HepG2 (cell line): ENCODE results near the gene MAJIN. TPM values are rescaled to one million over a fixed set of nuclear protein-coding genes. Genes with fewer than 3 reads are reported as not detected.

Experiments
- ATAC-seq: fragments of 200-7000 bp; cut with Tn5 transposase; 3 replicates; pipeline ENCODE4 v1.9.1; 2020; ENCODE audit warnings: mild to moderate bottlenecking, moderate library complexity
- BruUV-seq: library from RNA; stranded (reverse); fragments of 400-500 nt; replicated peaks from 2 replicates; lab custom pipeline; 2021; lab: Mats Ljungman, UMichigan
- CTCF ChIA-PET: fragments of 300-600 bp; formaldehyde crosslinking; extraction: SDS; loops from one replicate; lab custom pipeline; 2021; ENCODE audit warnings: low total read pairs, inconsistent platforms, low intra/inter-chr PET ratio; lab: Yijun Ruan, JAX
- POLR2A ChIA-PET: fragments of 350-600 bp; sonication (Branson Sonifier 250); formaldehyde crosslinking; loops from one replicate; lab custom pipeline; 2020; ENCODE audit warnings: antibody characterized with exemption, inconsistent platforms; lab: Yijun Ruan, JAX
- DNase-seq: peaks from one replicate; pipeline ENCODE4 v3.0.0-alpha.2; 2015; ENCODE audit warnings: low spot score
- FAIRE-seq: peaks from 3 replicates; lab custom pipeline; 2011; peaks lifted over from hg19 to GRCh38; lab: Jason Lieb, UNC
- H2AFZ ChIP-seq: one replicate; pipeline ENCODE4 v1.6.1; 2011; ENCODE audit warnings: low read length, inconsistent platforms
- H3K27ac ChIP-seq: fragments of 300-600 bp; 3 replicates; pipeline ENCODE4 v1.8.0; 2011; ENCODE audit warnings: mixed run types, mild to moderate bottlenecking, mixed read lengths, low read length, inconsistent platforms; ENCODE audit not compliant: insufficient read depth; ENCODE audit errors: extremely low read length
- H3K27me3 ChIP-seq, 2 experiments: fragments of 200-600 bp in 1 of 2; 2 replicates in 1 of 2; 3 replicates in 1 of 2; pipeline versions ENCODE4 v1.6.0 to v1.8.0; 2011; ENCODE audit warnings: low read length in 2 of 2, mild to moderate bottlenecking in 2 of 2, moderate library complexity in 2 of 2, inconsistent platforms in 1 of 2; ENCODE audit not compliant: insufficient read depth in 2 of 2, control insufficient read depth in 1 of 2
- H3K36me3 ChIP-seq, 2 experiments: fragments of 200-600 bp in 1 of 2; replicated peaks in 1 of 2; 2 replicates in 1 of 2; 3 replicates in 1 of 2; pipeline versions ENCODE4 v1.5.1 to v1.8.0; 2011; ENCODE audit warnings: low read length in 2 of 2, inconsistent platforms in 1 of 2; ENCODE audit not compliant: insufficient read depth in 2 of 2, control insufficient read depth in 1 of 2
- H3K4me1 ChIP-seq: 2 replicates; pipeline ENCODE4 v1.5.1; 2012; ENCODE audit warnings: low read length, inconsistent platforms; ENCODE audit not compliant: insufficient read depth
- H3K4me2 ChIP-seq: 2 replicates; pipeline ENCODE4 v1.6.0; 2011; ENCODE audit warnings: low read depth, low read length, inconsistent platforms
- H3K4me3 ChIP-seq, 3 experiments: fragments of 200-600 bp in 1 of 3; sonication (generic), shearing (Covaris generic) in 1 of 3; replicated peaks in 1 of 3; 2 replicates each; pipeline ENCODE4 v1.5.1; 2011 to 2016; ENCODE audit warnings: low read length in 3 of 3, inconsistent platforms in 2 of 3, low read depth in 2 of 3, mild to moderate bottlenecking in 2 of 3, control low read depth in 1 of 3, mixed read lengths in 1 of 3; ENCODE audit not compliant: insufficient read depth in 1 of 3
- H3K79me2 ChIP-seq: one replicate; pipeline ENCODE4 v1.6.1; 2011; ENCODE audit warnings: low read length, inconsistent platforms; ENCODE audit not compliant: insufficient read depth
- H3K9ac ChIP-seq: 2 replicates; pipeline ENCODE4 v1.6.0; 2011; ENCODE audit warnings: mild to moderate bottlenecking, low read depth, low read length, inconsistent platforms; ENCODE audit not compliant: insufficient read depth
- H3K9me3 ChIP-seq: 2 replicates; pipeline ENCODE4 v1.5.1; 2012; ENCODE audit warnings: mild to moderate bottlenecking, low read length
- H4K20me1 ChIP-seq: 2 replicates; pipeline ENCODE4 v1.6.0; 2011; ENCODE audit warnings: inconsistent platforms, mild to moderate bottlenecking, low read length, moderate library complexity; ENCODE audit not compliant: insufficient read depth
- AGO1 ChIP-seq: fragments of 200-400 bp; formaldehyde crosslinking; IDR thresholded peaks from 2 replicates; pipeline ENCODE4 v1.6.1; 2017; ENCODE audit warnings: mild to moderate bottlenecking, low read depth, low read length, moderate library complexity; ENCODE audit not compliant: poor library complexity, severe bottlenecking
- ATF5 ChIP-seq: sonication (generic); formaldehyde crosslinking; IDR thresholded peaks from 2 replicates; pipeline ENCODE4 v1.4.0; 2020; ENCODE audit warnings: mild to moderate bottlenecking, low read depth, missing genetic modification reagents
- CAMTA2 ChIP-seq: sonication (generic); formaldehyde crosslinking; IDR thresholded peaks from 2 replicates; pipeline ENCODE4 v1.4.0; 2020; ENCODE audit warnings: mild to moderate bottlenecking, missing genetic modification reagents, borderline replicate concordance
- FOSL2 ChIP-seq: sonication (generic); formaldehyde crosslinking; IDR thresholded peaks from 2 replicates; pipeline ENCODE4 v1.4.0; 2020; ENCODE audit warnings: missing genetic modification reagents
- HMG20B ChIP-seq: conservative IDR thresholded peaks from 2 replicates; pipeline ENCODE4 v1.6.1; 2016; ENCODE audit warnings: missing genetic modification reagents, missing compliant biosample characterization
- KDM4B ChIP-seq: sonication (generic); formaldehyde crosslinking; IDR thresholded peaks from 2 replicates; pipeline ENCODE4 v1.4.0; 2020; ENCODE audit warnings: missing genetic modification reagents
- PLSCR1 ChIP-seq: sonication (generic); formaldehyde crosslinking; IDR thresholded peaks from 2 replicates; pipeline ENCODE4 v1.5.0; 2020; ENCODE audit warnings: missing genetic modification reagents, mild to moderate bottlenecking, borderline replicate concordance
- RBM22 ChIP-seq: fragments of 200-400 bp; formaldehyde crosslinking; optimal IDR thresholded peaks from 2 replicates; pipeline ENCODE3; 2017; ENCODE audit warnings: mild to moderate bottlenecking, low read length, moderate library complexity
- SMYD3 ChIP-seq: sonication (generic); formaldehyde crosslinking; IDR thresholded peaks from 2 replicates; pipeline ENCODE4 v1.8.1; 2023; ENCODE audit warnings: mild to moderate bottlenecking, missing genetic modification reagents
- SNRNP70 ChIP-seq: fragments of 200-400 bp; formaldehyde crosslinking; IDR thresholded peaks from 2 replicates; pipeline ENCODE4 v1.6.1; 2017; ENCODE audit warnings: mild to moderate bottlenecking, low read depth, low read length, moderate library complexity
- SP5 ChIP-seq: IDR thresholded peaks from 2 replicates; pipeline ENCODE4 v1.6.1; 2016; ENCODE audit warnings: low read depth, borderline replicate concordance
- SPEN ChIP-seq: sonication (generic); formaldehyde crosslinking; IDR thresholded peaks from 2 replicates; pipeline ENCODE4 v1.5.1; 2020; ENCODE audit warnings: low read depth, mild to moderate bottlenecking, missing genetic modification reagents
- ZNF101 ChIP-seq: sonication (generic); formaldehyde crosslinking; IDR thresholded peaks from 2 replicates; pipeline ENCODE4 v1.4.0; 2020; ENCODE audit warnings: mild to moderate bottlenecking, low read depth, missing genetic modification reagents, borderline replicate concordance
- ZNF292 ChIP-seq: sonication (generic); formaldehyde crosslinking; IDR thresholded peaks from 2 replicates; pipeline ENCODE4 v1.8.1; 2022; ENCODE audit warnings: mild to moderate bottlenecking, low read depth, missing genetic modification reagents, borderline replicate concordance
- ZNF326 ChIP-seq: sonication (generic); formaldehyde crosslinking; IDR thresholded peaks from 2 replicates; pipeline ENCODE4 v1.4.0; 2020; ENCODE audit warnings: missing genetic modification reagents, borderline replicate concordance
- ZNF329 ChIP-seq: sonication (generic); formaldehyde crosslinking; IDR thresholded peaks from 2 replicates; pipeline ENCODE4 v1.9.0; 2021; ENCODE audit warnings: low read depth, mild to moderate bottlenecking, missing genetic modification reagents
- ZNF678 ChIP-seq: sonication (generic); formaldehyde crosslinking; IDR thresholded peaks from 2 replicates; pipeline ENCODE4 v1.4.0; 2020; ENCODE audit warnings: mild to moderate bottlenecking, missing genetic modification reagents
- WGBS: methylation state at CpG from one replicate; pipeline ENCODE4 v1.1.6; 2017; ENCODE audit warnings: low lambda C conversion rate; 5-methylcytosine and 5-hydroxymethylcytosine counted together
- in situ Hi-C: cut with HindIII; loops from 2 replicates; pipeline ENCODE4 v1.10.0; 2017; ENCODE audit warnings: low pct_unique_long_range_greater_than_20kb; ENCODE audit not compliant: extremely low pct_ligation_motif_present
- intact Hi-C: fragments of 100-400 bp; cut with micrococcal nuclease; formaldehyde crosslinking; loops from one replicate; pipeline ENCODE4 v1.10.0; 2022; ENCODE audit not compliant: unreplicated experiment
- polyA plus RNA-seq, 8 experiments: library from polyadenylated mRNA; depleted of rRNA in 3 of 8; stranded (reverse) in 7 of 8; unstranded in 1 of 8; fragments of >200 nt; fragmentation: Illumina TruSeq in 4 of 8; extraction: Trizol in 4 of 8; gene quantifications; 2 replicates each; pipeline versions ENCODE4 v1.2.1 to v1.2.3, GENCODE V29; 2011 to 2016; ENCODE audit warnings: low read depth in 4 of 8, missing spikeins in 1 of 8, mixed read lengths in 1 of 8; ENCODE audit not compliant: insufficient read depth in 1 of 8
- total RNA-seq, 5 experiments: library from RNA; depleted of rRNA; stranded (reverse); fragments of >200 nt; fragmentation: Illumina TruSeq; extraction: Trizol; gene quantifications; 2 replicates each; pipeline ENCODE4 v1.2.3, GENCODE V29; 2016; ENCODE audit warnings: low read depth in 1 of 5

Gene MAJIN
- total and polyA plus RNA-seq, 2 of the 13 experiments (the other 11 are each of a cell fraction or from before 2014, with no cell fraction given): not detected

- Histone ChIP-seq H3K27me3 (no peaks in the 10 kb centered on the region; a peak in 1 of 5 replicates), H3K36me3 (no peaks in the 10 kb centered on the region), H4K20me1 (no peaks in the 10 kb centered on the region), H2AFZ (no peak overlapping the region), H3K27ac (no peak overlapping the region), H3K9me3 (no peaks in the 10 kb centered on the region), H3K4me3 (peak overlapping the region in 1 of 3 experiments; percentile 80; a peak in 2 of 6 replicates)
- FAIRE-seq (no peak), DNase-seq (no peak), ATAC-seq (no peak)
- CTCF ChIA-PET: no interaction called here
- 0 out of 2 replicates have a peak, but pooled peaks have one; percentile 16 for TF ChIP-seq SPEN (CRISPR knock-in tag)
- no peak for TF ChIP-seq RBM22
- peak; percentile 43 for TF ChIP-seq AGO1
- TF ChIP-seq, all 625 proteins: peak for 2
- POLR2A ChIA-PET: interaction anchor here (1.2 to 1.7 kb wide), 4 partner anchors 12 to 144 kb away, joined by 3 to 22 read pairs (median 8); partner anchors contain the start of genes BATF2 and GPHA2
- Histone ChIP-seq H3K4me2 (peak overlapping the region; percentile 99), H3K79me2 (no peaks in the 10 kb centered on the region), H3K4me1 (peaks cover 54% of the 10 kb centered on the region), H3K9ac (peak overlapping the region; percentile 81)
- in situ Hi-C loops: no loop called here
- no TSS peak for BruUV-seq
- intact Hi-C loops: no loop called here
- WGBS: 77% methylated on average over 7 of the region's 11 CpGs
Measured at GRCh38 chr11:64923151-64923661, 48.7 kb downstream of the MAJIN start.

GRCh38 chr11:64921384-64921783 is 50.5 kb downstream of the MAJIN start:
- no peak overlapping the region for H3K9ac ChIP-seq
- no TSS peak for BruUV-seq
- intact Hi-C loops: no loop called here

More at GRCh38 chr11:64921384-64921783, 50.5 kb downstream of the MAJIN start:
- no peak overlapping the region for H3K27ac ChIP-seq
- DNase-seq (no peak), ATAC-seq (no peak), FAIRE-seq (no peak)
- ChIA-PET POLR2A (interaction anchor here (1.3 kb wide), 1 partner anchor 77 kb away, joined by 4 read pairs; no protein-coding TSS in a partner anchor), CTCF (no interaction called here)
- no peak overlapping the region for H2AFZ ChIP-seq
- TF ChIP-seq ATF5 (CRISPR knock-in tag) (no peak), PLSCR1 (CRISPR knock-in tag) (no peak), FOSL2 (no peak), ZNF329 (CRISPR knock-in tag) (no peak), ZNF292 (CRISPR knock-in tag) (no peak), ZNF326 (CRISPR knock-in tag) (no peak), CAMTA2 (CRISPR knock-in tag) (no peak), HMG20B (CRISPR knock-in tag) (no peak), ZNF101 (CRISPR knock-in tag) (no peak), SNRNP70 (no peak), ZNF678 (CRISPR knock-in tag) (no peak), RBM22 (no peak), SMYD3 (CRISPR knock-in tag) (no peak), KDM4B (CRISPR knock-in tag) (no peak), SP5 (CRISPR knock-in tag) (no peak)
- H3K9me3 ChIP-seq: no peaks in the 10 kb centered on the region
- H3K4me1 ChIP-seq: peaks cover 56% of the 10 kb centered on the region
- H4K20me1 ChIP-seq: no peaks in the 10 kb centered on the region
- no peaks in the 10 kb centered on the region for H3K36me3 ChIP-seq
- peaks cover 2% of the 10 kb centered on the region for H3K79me2 ChIP-seq
- in situ Hi-C loops: no loop called here
- 17% methylated on average over 2 of the region's 3 CpGs for WGBS
- no peak overlapping the region for H3K4me2 ChIP-seq
- no peak overlapping the region for H3K4me3 ChIP-seq
- no peaks in the 10 kb centered on the region; a peak in 1 of 5 replicates for H3K27me3 ChIP-seq
